ENCODE measurements around the gene DIDO1.

Gene DIDO1

GRCh38 chr20:62892348-62893304, 33.7 kb downstream of the DIDO1 start:
- TF ChIP-seq, protein P1, sequence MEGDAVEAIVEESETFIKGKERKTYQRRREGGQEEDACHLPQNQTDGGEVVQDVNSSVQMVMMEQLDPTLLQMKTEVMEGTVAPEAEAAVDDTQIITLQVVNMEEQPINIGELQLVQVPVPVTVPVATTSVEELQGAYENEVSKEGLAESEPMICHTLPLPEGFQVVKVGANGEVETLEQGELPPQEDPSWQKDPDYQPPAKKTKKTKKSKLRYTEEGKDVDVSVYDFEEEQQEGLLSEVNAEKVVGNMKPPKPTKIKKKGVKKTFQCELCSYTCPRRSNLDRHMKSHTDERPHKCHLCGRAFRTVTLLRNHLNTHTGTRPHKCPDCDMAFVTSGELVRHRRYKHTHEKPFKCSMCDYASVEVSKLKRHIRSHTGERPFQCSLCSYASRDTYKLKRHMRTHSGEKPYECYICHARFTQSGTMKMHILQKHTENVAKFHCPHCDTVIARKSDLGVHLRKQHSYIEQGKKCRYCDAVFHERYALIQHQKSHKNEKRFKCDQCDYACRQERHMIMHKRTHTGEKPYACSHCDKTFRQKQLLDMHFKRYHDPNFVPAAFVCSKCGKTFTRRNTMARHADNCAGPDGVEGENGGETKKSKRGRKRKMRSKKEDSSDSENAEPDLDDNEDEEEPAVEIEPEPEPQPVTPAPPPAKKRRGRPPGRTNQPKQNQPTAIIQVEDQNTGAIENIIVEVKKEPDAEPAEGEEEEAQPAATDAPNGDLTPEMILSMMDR (IDR thresholded peaks at IDR 0.05; ENCODE audit: low read depth, low read length), result no peak
- DNase-seq (ENCODE audit: extremely low read depth, low read depth), result no peak

DNA sequence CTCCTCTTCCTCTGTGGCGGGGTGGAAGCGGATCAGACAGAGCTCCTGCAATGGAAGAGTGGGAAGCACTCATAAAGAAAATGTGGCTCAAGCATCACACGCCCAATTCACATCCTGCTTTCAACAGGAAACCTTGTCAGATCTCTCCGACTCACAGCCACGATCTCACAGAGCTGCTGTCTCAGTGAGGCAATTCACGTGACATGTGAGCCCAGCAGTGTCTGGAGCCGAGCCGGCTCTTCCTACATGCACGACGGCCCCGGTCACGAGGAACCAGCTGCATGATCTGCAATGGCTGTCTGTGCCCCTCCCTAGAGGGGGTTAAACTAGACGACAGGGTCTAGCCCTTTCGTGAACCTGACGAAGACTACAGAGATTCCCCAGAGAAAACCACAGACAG, 35.2 kb downstream of the DIDO1 start:
- TF ChIP-seq, protein P1 (IDR thresholded peaks at IDR 0.05; ENCODE audit: low read depth, low read length), result no peak
- DNase-seq (ENCODE audit: extremely low read depth, low read depth), result no peak

DNA sequence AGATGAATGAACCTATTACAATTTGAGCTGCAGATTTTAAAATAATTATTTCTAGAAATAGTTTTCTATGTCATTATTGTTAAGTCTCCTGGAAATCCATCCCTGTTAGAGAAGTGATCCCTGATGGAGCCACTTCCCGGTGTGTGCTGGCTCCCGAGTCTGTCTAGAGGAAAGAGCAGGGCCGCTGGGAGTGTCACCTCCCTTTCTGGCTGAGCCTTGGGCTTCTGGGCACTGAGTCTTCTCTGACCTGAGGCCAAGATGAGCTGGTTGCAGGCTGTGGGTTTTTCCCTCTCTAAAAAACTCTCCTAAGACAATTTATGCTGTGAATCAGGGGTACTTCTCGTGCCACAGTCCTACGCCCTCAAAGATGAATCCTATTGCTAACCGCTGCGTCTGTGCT, 35.9 kb downstream of the DIDO1 start:
- TF ChIP-seq, protein P1 (IDR thresholded peaks at IDR 0.05; ENCODE audit: low read depth, low read length), result no peak

GRCh38 chr20:62889871-62890270, 36.4 kb downstream of the DIDO1 start:
- TF ChIP-seq, protein P1 (IDR thresholded peaks at IDR 0.05; ENCODE audit: low read depth, low read length), result no peak
- DNase-seq (ENCODE audit: extremely low read depth, low read depth), result no peak

More for the DNA sequence above, 35.9 kb downstream of the DIDO1 start:
- DNase-seq (ENCODE audit: extremely low read depth, low read depth), result no peak

- DNase-seq (ENCODE audit: extremely low read depth, low read depth), result no peak
- TF ChIP-seq, protein P1 (IDR thresholded peaks at IDR 0.05; ENCODE audit: low read depth, low read length), result no peak
Measured at GRCh38 chr20:62889411-62889810, 36.9 kb downstream of the DIDO1 start.

GRCh38 chr20:62888910-62889309, 37.4 kb downstream of the DIDO1 start:
- DNase-seq (ENCODE audit: extremely low read depth, low read depth), result no peak
- TF ChIP-seq, protein P1 (IDR thresholded peaks at IDR 0.05; ENCODE audit: low read depth, low read length), result no peak

DNA sequence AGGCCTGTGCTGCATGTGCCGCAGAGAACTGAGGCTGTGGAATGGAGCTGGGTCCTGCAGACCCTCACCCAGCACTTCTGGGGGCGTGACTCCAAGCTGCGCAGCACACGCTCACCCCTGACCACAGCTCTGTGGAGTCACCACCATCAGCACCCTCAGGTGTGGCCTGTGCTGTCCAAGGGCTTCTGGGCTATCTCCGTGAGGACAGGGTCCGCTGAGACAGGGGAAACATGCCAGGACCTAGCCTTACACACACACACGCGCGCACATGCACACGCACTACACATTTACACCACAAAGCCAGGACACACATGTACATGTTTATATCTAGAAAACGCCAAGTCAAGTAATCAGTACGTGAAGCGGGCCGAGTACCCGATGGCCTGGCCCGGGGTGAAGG, 37.9 kb downstream of the DIDO1 start:
- no peak for DNase-seq (ENCODE audit: extremely low read depth, low read depth)
- TF ChIP-seq, protein P1 (IDR thresholded peaks at IDR 0.05; ENCODE audit: low read depth, low read length), result no peak
